ENCODE measurements around the gene MRTFB. TPM values are rescaled to one million over a fixed set of nuclear protein-coding genes. Genes with fewer than 3 reads are reported as not detected.
"Not testable (repeated sequence)": the region's sequence is repeated elsewhere in the genome, so short reads cannot be mapped to it uniquely, and the experiment has no call there.

The MRTFB gene
- 30.0 and 33.3 TPM in 2 replicates for total RNA-seq (2022)
- Bru-seq, nascent RNA: percentile 79 among the genes with signal in this experiment
- BruChase-seq, experiment 1, labeled RNA remaining after a 6-hour chase: percentile 70 among the genes with signal in this experiment
- percentile 73 among the genes with signal in this experiment for BruChase-seq, experiment 2, labeled RNA remaining after a 2-hour chase
- long read RNA-seq, full-length matches to known transcripts: 2 of 10 reads
- long read RNA-seq, partial matches to known transcripts: 2 of 10 reads
- long read RNA-seq, other reads (novel, unspliced or antisense): 6 of 10 reads

DNA sequence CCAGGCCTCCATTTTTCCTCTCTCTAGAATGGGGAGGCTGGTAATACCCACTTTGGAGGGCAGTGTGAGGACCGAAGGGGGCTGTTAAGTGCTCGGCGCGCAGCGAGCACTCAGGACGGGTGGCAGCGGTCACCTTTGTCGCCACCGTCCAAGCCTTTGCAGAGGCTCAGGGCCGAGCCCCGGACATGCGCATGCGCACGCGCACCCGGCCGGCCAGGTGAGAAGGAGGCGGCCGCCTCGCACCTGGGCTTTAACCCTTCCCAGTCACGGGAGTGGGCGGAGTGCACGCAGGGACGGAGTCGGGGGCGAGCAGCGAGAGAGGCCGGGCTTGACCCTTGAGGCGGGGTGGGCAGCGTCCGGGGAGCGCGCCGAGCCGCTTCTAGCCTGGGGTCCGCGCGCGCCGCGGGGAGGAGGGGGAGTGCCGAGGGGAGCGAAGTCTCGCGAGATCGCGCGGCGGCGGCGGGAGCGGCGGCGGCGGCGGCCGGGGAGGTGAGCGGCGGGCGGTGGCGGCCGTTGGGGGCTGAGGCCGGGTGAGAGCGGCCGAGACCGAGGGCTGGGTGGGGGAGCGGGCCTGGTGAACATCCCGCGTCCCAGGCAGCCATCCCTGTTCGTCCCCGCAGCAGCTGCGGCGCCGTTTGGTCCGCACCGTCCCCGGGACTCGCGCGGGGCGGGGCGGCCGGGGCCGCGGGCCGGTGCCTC lies at the start of gene MRTFB:
MRTFB (plus strand) TSS at position 443 of the 699 bp plus-strand sequence. CDS start 69,288 bp downstream, outside the sequence.
- Mint-ChIP-seq H3K4me1 (ENCODE audit: insufficient read depth, unreplicated experiment) (peaks cover 11% of the 10 kb centered on the region), H3K27me3 (ENCODE audit: insufficient read depth, unreplicated experiment) (no peaks in the 10 kb centered on the region), H3K27ac (ENCODE audit: low read depth, unreplicated experiment) (peak within 1 kb of the TSS; percentile 93), H3K9me3 (ENCODE audit: unreplicated experiment) (no peaks in the 10 kb centered on the region), H3K4me3 (ENCODE audit: unreplicated experiment) (peak within 1 kb of the TSS; percentile 90), H3K36me3 (ENCODE audit: insufficient read depth, unreplicated experiment) (peaks cover 12% of the 10 kb centered on the region)
- ChIA-PET POLR2A (interaction anchor here (1.0 to 1.4 kb wide), 4 partner anchors 18 to 47 kb away, joined by 3 to 4 read pairs (median 3); no protein-coding TSS in a partner anchor), CTCF (interaction anchor here (0.6 kb wide), 3 partner anchors 34 to 307 kb away, joined by 3 to 8 read pairs (median 3); no protein-coding TSS in a partner anchor)
- TF ChIP-seq, protein P1, sequence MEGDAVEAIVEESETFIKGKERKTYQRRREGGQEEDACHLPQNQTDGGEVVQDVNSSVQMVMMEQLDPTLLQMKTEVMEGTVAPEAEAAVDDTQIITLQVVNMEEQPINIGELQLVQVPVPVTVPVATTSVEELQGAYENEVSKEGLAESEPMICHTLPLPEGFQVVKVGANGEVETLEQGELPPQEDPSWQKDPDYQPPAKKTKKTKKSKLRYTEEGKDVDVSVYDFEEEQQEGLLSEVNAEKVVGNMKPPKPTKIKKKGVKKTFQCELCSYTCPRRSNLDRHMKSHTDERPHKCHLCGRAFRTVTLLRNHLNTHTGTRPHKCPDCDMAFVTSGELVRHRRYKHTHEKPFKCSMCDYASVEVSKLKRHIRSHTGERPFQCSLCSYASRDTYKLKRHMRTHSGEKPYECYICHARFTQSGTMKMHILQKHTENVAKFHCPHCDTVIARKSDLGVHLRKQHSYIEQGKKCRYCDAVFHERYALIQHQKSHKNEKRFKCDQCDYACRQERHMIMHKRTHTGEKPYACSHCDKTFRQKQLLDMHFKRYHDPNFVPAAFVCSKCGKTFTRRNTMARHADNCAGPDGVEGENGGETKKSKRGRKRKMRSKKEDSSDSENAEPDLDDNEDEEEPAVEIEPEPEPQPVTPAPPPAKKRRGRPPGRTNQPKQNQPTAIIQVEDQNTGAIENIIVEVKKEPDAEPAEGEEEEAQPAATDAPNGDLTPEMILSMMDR (IDR thresholded peaks at IDR 0.05; ENCODE audit: unreplicated experiment): no peak
- intact Hi-C loops (cut with micrococcal nuclease): loop anchor here (1.0 to 5.0 kb wide), 3 partner anchors 68 to 176 kb away; no protein-coding TSS in a partner anchor
- DNase-seq (ENCODE audit: unreplicated experiment): peak; percentile 79
- BruUV-seq (replicated peaks): no TSS peak

DNA sequence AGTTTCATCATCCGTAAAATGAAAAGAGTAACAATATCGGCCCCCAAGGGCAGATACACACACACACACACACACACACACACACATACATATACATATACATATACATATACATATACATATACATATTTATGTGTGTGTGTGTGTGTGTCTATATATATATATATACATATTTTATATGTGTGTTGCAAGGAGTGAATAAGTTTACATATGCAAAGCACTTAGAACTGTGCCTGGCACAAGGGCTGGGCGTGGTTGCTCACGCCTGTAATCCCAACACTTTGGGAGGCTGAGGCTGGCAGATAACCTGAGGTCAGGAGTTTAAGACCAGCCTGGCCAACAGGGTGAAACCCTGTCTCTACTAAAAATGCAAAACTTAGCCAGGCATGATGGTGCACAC lies 47.6 kb upstream of the MRTFB start:
- BruUV-seq (replicated peaks); H3K27ac Mint-ChIP-seq (ENCODE audit: low read depth, unreplicated experiment); intact Hi-C loops (cut with micrococcal nuclease); H3K27me3 Mint-ChIP-seq (ENCODE audit: insufficient read depth, unreplicated experiment); DNase-seq (ENCODE audit: unreplicated experiment); H3K4me1 Mint-ChIP-seq (ENCODE audit: insufficient read depth, unreplicated experiment); H3K4me3 Mint-ChIP-seq (ENCODE audit: unreplicated experiment); H3K36me3 Mint-ChIP-seq (ENCODE audit: insufficient read depth, unreplicated experiment); H3K9me3 Mint-ChIP-seq (ENCODE audit: unreplicated experiment): not testable (repeated sequence)
- ChIA-PET POLR2A (interaction anchor here (0.6 kb wide), 1 partner anchor 267 kb away, joined by 3 read pairs; no protein-coding TSS in a partner anchor), CTCF (interaction anchor here (0.6 kb wide), 1 partner anchor 85 kb away, joined by 3 read pairs; no protein-coding TSS in a partner anchor)

GRCh38 chr16:14024283-14024682 lies 46.8 kb upstream of the MRTFB start:
- Mint-ChIP-seq H3K36me3 (ENCODE audit: insufficient read depth, unreplicated experiment) (no peaks in the 10 kb centered on the region), H3K27me3 (ENCODE audit: insufficient read depth, unreplicated experiment) (no peaks in the 10 kb centered on the region), H3K4me1 (ENCODE audit: insufficient read depth, unreplicated experiment) (no peaks in the 10 kb centered on the region), H3K9me3 (ENCODE audit: unreplicated experiment) (no peaks in the 10 kb centered on the region), H3K27ac (ENCODE audit: low read depth, unreplicated experiment) (no peak overlapping the region), H3K4me3 (ENCODE audit: unreplicated experiment) (no peak overlapping the region)
- CTCF ChIA-PET: interaction anchor here (0.5 to 0.7 kb wide), 3 partner anchors 20 to 158 kb away, joined by 3 read pairs; no protein-coding TSS in a partner anchor
- POLR2A ChIA-PET: interaction anchor here (0.6 to 1.2 kb wide), 5 partner anchors 11 to 266 kb away, joined by 3 to 4 read pairs (median 3); partner anchors contain the start of gene MRTFB
- DNase-seq (ENCODE audit: unreplicated experiment): peak; percentile 20
- TF ChIP-seq, protein P1 (IDR thresholded peaks at IDR 0.05; ENCODE audit: unreplicated experiment): no peak
- intact Hi-C loops (cut with micrococcal nuclease): no loop called here
- no TSS peak for BruUV-seq (replicated peaks)

DNA sequence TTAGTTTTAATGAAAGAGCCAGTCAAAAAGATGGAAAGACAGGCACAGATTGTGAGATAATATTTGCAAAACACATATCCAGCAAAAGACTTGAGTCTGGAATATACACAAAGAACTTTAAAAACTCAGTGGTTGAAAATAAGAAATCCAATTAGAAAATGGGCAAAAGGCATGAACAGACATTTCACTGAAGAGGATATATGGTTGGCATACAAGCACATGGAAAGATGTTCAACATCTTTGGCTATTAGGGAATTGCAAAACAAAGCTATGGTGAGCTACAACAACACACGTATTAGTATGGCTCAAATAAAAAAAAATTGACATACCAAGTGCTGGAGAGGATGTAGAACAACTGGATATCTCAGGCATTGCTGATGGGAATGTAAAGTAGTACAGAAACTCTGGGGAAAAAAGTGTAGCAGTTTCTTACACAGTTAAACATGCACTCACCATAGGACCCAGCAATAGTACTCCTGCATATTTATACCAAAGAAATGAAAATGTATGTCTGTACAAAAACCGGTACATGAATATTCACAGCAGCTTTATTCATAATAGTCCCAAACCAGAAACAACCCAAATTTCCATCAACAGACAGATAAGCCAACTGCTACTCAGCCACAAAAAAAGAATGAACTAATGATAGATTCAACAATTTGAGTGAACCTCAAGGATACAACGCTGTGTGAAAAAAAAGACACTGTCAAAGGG lies 44.4 kb upstream of the MRTFB start:
- ChIA-PET CTCF (interaction anchor here (0.6 kb wide), 1 partner anchor 438 kb away, joined by 3 read pairs; no protein-coding TSS in a partner anchor), POLR2A (no interaction called here)
- BruUV-seq (replicated peaks): no TSS peak
- Mint-ChIP-seq H3K27me3 (ENCODE audit: insufficient read depth, unreplicated experiment) (no peaks in the 10 kb centered on the region), H3K27ac (ENCODE audit: low read depth, unreplicated experiment) (no peak overlapping the region), H3K36me3 (ENCODE audit: insufficient read depth, unreplicated experiment) (no peaks in the 10 kb centered on the region), H3K4me1 (ENCODE audit: insufficient read depth, unreplicated experiment) (no peaks in the 10 kb centered on the region), H3K4me3 (ENCODE audit: unreplicated experiment) (no peak overlapping the region), H3K9me3 (ENCODE audit: unreplicated experiment) (no peaks in the 10 kb centered on the region)
- intact Hi-C loops (cut with micrococcal nuclease): no loop called here
- no peak for DNase-seq (ENCODE audit: unreplicated experiment)
- TF ChIP-seq, protein P1 (IDR thresholded peaks at IDR 0.05; ENCODE audit: unreplicated experiment): no peak

Measured in MCF 10A (cell line).